HG02759 (cell line): ENCODE measurements around the gene CYP4F2.
"Not testable (repeated sequence)": the region's sequence is repeated elsewhere in the genome, so short reads cannot be mapped to it uniquely, and the experiment has no call there.

Source experiments
- ATAC-seq: cut with Tn5 transposase; IDR thresholded peaks from one replicate; pipeline ENCODE4 v1.9.1; 2021; ENCODE audit warnings: mild to moderate bottlenecking, moderate library complexity; ENCODE audit not compliant: unreplicated experiment

The CYP4F2 gene, protein sequence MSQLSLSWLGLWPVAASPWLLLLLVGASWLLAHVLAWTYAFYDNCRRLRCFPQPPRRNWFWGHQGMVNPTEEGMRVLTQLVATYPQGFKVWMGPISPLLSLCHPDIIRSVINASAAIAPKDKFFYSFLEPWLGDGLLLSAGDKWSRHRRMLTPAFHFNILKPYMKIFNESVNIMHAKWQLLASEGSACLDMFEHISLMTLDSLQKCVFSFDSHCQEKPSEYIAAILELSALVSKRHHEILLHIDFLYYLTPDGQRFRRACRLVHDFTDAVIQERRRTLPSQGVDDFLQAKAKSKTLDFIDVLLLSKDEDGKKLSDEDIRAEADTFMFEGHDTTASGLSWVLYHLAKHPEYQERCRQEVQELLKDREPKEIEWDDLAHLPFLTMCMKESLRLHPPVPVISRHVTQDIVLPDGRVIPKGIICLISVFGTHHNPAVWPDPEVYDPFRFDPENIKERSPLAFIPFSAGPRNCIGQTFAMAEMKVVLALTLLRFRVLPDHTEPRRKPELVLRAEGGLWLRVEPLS

DNA sequence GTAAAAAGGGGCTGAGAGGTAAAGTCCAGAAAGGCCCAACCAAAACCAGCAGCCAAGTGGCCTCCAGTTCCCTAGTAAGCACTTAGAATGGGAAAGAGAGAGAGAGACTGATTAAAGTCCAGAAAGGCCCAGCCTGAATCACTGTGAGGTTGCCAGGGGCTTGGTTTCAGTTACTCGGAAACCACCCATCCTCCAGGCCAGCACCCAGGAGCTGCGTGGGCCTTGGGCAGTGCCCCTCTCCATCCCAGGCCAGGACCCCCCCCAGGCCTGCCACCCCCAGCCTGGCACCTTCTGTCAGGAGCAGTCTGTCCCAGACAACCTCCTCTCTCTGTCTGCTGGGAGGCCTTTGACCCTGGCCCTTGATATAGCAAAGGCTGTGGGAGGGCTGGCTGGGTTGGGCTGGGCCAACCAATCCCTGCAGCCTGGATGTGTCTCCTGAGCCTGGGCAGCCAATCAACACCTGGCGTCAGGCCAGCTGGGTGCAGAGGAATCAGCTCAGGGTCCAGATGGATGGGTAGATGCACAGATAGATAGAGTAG lies at the start of gene CYP4F2:
Gene CYP4F2 (minus strand): TSS at position 337 of the 539 bp plus-strand sequence. CDS start 463 bp downstream, outside the sequence.
- no peak for ATAC-seq

DNA sequence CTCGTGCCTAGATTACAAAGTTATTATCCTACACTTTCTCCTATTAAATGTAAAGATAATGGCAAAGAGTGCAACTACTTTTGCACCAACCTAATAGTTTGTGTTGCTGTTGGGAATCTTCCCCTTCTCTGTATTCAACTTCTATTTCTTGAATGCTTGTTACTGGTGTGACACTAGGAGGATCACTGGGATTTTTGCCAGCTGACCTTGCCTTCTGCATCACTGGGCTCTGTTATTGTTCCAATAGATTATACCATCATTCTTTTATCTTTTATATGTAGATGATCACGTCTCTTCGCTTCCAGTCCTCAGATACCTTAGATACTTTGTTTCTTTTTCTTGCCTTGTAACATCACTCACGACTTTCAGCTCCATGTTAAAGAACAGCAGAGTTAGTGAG lies 47.4 kb upstream of the CYP4F2 start:
- no peak for ATAC-seq

DNA sequence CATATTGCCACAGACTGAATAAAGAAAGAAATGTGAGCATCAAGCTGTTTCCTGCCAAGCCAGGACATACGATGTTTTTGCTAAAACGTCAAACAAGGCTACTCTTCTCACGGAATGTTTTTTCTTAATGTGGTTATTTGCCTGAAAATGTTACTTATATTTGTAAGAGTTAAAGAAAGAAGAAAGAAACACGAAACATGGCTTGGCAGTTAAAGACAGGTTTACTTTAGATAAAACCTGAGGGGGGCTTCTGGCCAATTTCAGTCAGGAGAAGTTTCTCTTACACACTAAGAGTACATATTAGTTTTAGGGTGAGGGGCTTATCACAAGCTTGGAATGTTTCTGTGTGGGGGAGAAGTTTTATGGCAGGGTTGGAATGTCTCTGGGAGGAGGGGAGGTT lies 46.5 kb upstream of the CYP4F2 start:
- ATAC-seq: no peak

DNA sequence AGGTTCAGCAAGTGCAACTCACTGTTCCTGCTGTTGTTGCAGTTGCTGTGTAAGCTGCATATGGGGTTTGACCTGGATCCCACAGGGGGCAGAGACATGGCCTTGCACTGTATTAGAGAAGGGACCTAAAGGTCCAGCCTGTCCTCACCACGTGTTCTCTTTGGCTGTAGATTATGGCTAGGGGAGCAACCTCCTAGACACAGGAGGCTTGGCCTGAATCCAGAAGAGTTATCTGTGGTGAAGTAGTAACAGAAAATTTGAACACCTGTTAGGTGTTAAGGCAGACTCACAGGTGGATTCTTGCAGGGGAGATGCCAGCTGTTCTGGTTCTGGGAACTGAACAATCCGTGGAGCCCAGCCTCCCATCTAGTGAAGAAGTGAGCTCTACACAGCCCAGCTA lies 39.9 kb upstream of the CYP4F2 start:
- ATAC-seq: no peak

DNA sequence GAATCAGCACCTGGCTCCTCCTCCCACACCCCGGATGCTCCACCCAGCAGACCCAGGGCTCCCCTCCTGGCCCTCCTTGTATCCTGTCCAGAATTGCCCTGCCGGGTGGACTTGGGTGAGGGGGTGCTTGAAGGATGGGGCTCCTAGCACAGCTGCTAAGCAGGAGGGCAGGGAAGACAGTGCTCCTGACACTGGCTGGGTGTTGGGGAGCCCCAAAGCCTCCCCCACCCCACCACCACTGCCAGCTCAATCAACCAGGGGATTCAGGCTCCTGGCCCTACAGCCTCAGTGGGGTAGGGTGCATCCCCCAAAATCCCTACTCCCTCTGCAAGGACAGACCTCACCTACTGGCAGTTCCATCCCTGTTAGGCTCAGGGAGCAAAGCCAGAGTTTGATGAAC lies 39.1 kb upstream of the CYP4F2 start:
- no peak for ATAC-seq

DNA sequence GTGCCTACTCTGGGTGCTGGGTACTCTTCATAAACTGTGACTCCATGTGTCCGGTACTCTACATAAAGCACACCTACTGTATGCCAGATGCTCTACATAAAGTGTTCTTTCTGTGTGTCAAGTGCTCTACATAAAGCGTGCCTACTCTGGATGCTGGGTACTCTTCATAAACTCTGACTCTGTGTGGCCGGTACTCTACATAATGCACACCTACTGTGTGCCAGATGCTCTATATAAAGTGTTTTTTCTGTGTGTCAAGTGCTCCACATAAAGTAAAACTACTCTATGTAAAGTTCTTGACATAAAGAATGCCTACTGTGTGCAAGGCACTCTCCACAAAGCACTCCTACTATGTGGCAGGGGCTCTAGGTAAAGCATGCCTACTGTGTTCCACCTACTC lies 38.3 kb upstream of the CYP4F2 start:
- ATAC-seq: no peak

DNA sequence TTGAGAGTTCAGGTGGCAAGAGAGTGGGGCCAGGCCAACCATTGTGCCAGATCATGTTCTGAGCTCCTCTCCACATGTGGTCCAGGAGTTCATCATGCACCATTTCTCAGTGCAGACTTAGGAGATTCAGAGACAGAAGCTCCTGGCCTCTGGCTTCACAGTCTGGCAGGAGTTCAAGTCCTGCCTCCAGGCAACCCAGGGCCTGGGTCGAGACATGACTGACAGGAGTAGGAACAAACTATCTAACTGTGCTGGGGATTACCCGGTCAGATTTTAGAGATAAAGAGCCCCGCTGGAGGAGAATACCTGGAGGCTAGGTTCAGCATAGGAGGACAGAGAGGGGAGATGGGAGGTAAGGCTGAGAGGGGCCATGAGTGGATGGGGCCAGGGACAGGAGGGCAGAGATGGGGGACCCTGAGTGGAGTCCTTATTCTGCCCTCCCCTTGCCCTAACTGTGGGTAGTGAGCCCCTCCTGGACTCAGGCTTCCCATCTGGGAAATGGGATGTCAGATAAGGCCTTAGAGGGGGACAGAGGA lies 37.4 kb upstream of the CYP4F2 start:
- ATAC-seq: no peak

DNA sequence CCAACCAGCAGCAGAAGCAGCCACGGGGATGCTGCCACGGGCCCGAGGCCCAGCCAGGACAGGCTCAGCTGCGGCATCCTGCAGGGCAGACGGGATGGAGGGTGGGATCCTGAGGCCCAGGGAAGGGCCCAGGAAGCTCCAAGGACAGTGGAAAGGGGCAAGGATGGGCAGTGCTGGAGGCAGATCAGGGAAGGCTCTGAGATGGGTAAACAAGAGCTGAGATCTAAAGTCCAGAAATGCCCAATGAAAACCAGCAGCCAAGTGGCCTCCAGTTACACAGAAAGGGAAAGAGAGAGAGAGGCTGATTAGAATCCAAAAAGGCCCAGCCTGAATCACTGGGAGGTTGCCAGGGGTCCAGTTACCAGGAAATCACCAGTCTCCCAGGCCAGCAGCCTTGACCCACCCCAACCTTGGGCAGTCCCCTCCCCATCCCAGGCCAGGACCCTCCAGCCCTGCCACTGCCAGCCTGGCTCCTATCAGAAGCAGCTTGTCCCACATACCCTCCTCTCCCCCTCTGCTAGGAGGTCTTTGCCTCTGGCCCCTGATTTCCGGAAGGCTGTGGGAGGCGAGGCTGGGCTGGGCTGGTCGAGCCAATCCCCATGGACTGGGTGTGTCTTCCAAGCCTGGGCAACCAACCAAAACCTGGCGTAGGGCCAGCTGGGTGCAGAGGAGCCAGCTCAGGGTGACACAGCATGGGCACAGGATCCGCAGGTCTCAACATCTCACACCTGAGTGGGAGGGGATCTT lies 36.6 kb upstream of the CYP4F2 start, which contains the start of gene CYP4F11:
Gene CYP4F11 (minus strand): TSS at position 198 of the 747 bp plus-strand sequence. CDS start 121 bp downstream, at position 77.
- ATAC-seq: no peak

DNA sequence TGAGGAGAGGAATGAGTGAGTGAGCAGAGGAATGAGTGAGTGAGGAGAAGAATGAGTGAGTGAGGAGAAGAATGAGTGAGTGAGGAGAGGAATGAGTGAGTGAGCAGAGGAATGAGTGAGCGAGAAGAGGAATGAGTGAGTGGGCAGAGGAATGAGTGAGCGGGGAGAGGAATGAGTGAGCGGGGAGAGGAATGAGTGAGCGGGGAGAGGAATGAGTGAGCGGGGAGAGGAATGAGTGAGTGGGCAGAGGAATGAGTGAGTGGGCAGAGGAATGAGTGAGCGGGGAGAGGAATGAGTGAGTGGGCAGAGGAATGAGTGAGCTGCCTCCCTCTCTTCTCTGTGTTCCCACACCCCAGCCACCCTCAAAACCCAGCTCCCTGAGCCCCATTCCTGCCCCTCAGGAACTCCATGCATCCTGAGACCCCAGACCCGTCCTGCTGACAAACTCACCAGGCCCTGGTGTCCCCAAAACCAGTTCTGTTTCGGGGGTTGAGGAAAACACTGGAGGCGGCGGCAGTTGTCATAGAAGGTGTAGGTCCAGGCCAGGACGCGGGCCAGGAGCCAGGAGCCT lies 36.0 kb upstream of the CYP4F2 start:
- not testable (repeated sequence) for ATAC-seq

DNA sequence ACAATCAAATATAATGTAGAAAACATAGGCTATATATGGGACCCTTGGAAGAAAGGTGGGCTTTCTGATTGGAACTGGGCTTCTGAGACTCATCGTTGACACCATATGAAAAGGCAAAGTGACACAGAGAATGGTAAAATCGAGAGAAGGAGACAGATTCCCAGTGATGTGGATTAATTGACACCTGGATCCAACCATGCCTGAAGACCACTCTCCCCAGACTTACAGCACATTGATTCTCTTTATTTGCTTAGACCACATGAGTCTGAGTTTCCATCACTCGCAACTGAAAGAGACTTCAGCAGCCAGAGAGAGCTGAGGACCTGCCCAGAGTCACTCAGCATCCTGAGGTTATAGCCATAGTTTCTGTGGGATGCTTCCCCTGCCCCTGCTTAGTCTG lies 30.4 kb upstream of the CYP4F2 start:
- ATAC-seq: no peak

DNA sequence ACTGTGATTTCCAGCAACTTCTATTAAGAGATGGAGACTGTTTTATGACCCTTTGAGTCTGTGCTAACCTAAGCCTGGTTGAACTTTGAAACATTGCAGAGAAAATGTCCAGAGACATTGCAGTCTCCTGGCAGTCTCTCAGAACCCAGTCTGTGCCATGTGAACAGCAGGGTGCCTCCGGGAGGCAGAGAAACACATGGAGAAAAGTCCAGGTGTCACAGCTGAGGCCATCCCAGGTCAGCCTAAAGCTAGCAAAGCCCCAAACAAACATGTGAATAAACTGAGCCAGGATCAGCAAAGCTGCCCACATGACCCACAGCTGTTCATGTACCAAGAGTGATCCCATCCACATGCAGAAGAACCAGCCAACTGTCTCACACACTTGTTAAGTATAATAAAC lies 28.6 kb upstream of the CYP4F2 start:
- no peak for ATAC-seq

DNA sequence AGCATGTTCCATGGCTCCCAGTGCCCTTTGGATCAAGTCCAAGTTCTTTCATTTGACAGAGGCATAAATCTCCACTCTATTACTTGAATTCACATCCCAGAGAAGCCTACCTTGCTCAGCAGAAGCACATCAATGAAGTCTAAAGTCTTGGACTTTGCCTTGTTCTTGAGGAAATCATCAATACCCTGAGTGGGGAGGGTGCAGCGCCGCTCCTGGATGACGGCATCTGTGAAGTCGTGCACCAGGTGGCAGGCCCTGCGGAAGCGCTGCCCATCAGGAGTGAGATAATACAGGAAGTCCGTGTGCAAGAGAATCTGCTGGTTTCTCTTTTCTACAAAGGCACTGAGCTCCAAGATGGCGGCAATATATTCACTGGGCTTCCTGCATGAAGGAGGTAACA lies 25.8 kb upstream of the CYP4F2 start:
- no peak for ATAC-seq

DNA sequence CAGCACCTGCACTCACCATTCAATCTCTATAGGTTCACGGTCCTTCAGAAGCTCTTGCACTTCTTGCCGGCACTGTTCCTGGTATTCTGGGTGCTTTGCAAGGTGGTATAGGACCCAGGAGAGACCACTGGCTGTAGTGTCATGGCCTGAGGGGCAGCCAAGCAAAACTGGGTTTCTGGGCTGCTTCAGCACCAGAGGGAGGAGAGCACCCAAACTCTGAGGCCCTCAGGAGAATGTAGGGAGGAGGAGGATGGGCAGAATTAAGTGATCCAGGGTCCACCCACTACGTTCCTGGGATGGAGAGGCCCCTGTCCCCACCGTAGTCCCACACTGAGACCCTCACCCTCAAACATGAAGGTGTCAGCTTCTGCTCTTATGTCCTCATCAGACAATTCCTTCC lies 24.1 kb upstream of the CYP4F2 start:
- no peak for ATAC-seq

DNA sequence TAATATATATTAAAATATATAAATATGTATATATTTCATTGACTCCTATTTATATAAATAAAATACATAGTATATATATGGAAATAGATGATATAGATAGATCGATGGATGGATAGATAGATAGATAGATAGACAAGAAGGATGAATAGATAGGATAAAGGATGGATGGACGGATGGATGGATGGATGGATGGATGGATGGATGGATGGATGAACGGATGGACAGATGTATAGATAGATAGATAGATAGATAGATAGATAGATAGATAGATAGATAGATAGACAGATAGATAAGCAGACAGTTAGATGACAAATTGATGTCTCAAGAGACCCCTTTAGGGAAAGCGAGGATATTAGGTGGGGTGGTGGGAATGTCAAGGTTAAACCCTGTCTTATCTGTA lies 21.4 kb upstream of the CYP4F2 start:
- ATAC-seq: no peak

DNA sequence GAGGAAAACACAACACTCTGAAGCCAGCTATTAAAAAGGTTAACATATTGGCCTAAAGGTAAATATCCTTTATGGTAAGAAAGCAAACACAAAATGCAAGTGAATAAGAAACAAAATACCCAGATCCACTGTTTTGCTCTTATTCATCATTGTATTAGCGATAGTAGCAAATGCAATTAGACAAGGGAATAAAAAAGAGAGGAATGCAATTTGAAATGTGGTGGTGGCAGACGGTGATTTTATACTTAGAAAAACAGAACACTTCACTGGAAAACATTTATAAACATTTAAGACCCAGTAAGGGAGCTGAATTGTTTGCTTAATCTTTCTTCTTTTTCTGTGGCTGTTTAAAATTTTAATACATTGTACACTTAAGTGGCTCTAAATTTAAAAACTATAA lies 17.2 kb upstream of the CYP4F2 start:
- no peak for ATAC-seq

DNA sequence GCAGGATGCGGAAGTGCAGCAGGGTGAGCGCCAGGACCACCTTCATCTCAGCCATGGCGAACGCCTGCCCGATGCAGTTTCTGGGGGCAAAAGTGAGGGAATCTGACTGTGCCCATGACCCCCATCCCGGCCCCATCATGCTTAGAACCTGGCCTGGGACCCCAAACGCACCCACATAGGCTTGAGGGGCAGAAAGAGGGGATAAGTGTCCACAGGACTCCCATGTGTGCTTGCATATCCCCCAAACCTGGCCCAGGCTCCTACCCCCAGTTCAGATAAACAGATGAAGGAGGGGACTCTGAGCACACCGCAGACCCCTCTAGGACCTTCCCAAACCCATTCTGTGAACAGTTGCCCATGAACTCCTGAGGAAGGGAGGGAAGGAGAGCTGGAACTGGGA lies 16.0 kb upstream of the CYP4F2 start:
- no peak for ATAC-seq

DNA sequence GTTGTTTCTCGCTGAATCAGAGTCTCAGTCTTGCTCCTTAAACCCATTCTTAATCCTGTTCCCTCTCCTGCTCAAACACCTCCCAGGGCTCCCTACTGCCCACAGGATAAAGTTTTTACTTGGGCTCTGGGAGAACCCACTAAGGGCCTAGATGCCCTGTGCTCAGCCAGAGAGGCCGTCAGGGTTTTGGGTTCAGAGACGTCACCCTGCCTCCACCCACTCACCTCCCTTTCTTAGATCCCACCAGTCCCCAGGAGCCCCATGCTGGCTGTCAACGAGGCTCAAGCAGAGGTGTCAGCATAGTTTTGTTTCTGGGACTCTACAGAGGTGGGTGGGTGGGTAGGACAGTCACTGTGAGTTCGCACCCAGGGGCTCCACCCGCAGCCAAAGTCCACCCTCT lies 15.5 kb upstream of the CYP4F2 start:
- no peak for ATAC-seq

DNA sequence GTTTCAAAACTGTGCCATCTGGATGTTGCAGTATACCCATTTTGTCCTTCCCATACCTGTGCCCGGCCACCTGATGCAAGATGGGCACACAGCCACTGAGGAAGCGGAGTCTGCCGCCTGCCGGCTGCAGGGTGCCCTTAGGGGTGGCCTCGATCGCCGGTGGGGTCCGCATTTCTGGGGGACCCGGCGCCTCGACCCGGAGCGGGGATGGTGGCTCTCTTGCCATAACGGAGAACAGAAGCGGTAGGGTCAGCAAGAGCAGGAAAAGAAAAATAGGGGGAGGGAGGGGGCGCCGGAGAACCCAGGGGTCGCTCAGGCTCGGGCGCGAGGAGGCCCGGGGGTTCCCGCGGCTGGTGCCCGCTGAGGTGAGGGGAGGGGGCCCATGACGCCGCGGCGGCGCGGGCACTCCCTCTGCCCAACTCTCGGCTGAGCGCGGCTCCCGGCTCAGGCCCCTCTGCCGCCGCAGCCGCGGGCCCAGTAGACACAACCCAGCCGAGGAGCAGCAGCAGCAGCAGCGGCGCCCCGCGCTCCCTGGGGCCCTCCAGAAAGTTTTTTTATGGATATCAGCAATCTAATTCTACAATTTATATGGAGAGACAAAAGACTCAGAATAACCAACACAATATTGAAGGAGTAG lies 13.8 kb upstream of the CYP4F2 start:
- ATAC-seq: no peak

DNA sequence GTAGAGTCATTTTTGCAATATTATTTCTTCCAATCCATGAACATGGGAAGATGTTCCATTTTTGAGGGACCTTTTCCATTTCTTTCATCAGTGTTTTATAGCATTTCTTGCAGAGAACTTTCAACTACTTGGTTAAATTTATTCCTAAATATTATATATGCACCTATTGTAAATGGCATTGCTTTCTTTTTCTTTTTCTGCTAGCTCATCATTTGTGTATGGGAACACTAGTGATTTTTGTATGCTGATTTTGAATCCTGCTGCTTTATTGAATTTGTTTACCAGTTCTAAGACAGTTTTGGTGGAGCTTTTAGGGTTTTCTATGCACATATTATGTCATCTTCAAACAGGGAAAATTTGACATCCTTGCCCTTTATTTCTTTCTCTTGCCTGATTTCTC lies 7.2 kb upstream of the CYP4F2 start:
- ATAC-seq: no peak

DNA sequence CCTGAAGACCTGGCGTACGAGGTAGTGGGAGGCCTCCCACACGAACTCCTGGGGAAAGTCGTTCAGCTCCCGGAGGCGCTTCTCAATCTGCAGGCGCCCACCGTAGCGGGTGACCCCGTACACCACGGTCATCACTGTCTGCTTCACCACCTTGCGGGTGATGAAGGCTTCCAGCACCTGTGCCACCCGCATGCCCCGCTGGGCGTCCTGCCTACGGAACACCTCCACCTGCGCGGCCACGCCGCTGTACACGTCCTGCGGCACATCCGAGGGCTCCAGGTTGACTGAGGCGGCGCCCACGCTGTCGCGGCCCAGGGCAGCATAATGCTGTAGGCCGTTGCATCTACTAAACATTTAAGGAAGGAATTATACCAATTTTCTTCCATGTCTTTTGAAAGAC lies 5.0 kb upstream of the CYP4F2 start:
- ATAC-seq: not testable (repeated sequence)

DNA sequence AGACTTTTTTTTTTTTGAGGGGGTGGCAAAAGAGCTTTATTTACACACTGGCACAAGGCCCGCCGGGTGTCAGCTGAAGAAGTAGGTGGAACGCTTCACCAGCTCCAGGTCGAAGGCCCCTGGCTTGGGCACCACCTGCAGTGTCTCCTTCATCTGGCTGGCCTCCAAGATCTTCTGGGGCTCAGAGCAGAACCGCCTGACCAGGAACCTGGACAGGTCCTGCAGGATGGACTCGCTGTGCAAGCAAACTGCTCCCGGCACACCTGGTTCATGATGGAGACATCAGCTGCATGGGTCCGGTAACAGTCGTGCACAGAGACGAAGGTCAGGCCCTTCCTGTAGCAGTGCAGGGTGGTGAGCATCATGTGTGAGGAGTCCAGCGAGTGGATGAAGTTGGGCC lies 4.4 kb upstream of the CYP4F2 start:
- ATAC-seq: no peak
